G401.6 (cell line): ENCODE measurements around the gene APMAP.
"Not testable (repeated sequence)": the region's sequence is repeated elsewhere in the genome, so short reads cannot be mapped to it uniquely, and the experiment has no call there.

ENCODE experiments used
- FAIRE-seq: peaks from 2 replicates; lab custom pipeline; 2012; peaks lifted over from hg19 to GRCh38; lab: Jason Lieb, UNC

APMAP gene

DNA sequence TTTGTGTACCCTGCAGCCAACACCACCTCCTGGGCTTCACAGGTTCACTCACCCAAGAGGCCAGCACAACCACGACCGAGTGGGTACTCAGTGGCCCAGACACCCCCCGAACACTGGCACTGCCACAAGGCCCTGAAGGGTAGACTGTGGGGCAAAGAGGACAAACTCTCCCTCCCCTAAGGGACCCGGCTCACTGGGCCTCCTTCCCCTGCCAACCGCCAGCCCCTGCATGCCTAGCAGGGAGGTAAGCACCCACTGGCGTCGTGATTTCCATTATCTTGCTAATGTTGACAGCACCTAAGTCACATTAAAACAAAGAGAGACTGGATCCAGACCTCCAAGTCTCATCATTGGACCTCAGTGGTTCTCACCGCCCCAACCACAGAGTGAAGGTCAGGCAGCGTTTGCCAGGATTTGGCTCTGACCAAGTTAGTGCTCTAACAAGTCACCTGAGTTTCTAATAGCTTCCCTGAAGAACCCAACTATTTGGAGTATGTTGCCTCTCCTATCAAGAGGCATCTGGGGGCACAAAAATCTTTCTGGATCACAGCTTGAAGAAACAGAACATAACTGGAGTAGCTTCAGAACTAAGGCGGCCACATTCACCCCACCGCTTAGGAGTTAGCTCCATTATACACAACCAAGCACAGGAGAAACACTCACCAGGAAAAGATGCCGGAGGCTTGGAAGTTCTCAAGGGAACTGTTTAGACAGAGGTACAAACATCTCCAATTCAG is 14.0 kb upstream of the APMAP start:
- no peak for FAIRE-seq

DNA sequence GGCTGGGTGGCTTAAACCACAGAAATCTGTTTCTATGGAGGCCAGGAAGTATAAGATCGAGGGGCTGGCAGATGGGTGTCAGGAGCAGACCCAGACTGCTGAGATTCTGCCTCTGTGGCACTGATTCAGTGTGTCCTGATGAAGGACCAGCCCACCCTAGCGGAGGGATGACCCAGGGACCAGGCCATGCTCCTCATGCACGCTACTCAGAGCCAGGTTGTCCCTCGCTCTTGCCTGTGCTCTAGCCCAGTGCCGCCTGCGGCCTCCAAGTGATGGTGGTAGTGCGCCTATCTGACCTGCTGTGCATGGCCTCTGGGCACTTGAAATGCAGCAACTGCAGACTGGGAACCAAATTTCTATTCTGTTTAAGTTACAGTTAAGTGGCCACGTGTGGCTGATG is 13.1 kb upstream of the APMAP start:
- FAIRE-seq: no peak

- no peak for FAIRE-seq
These were observed 12.7 kb upstream of the APMAP start for GRCh38 chr20:25005220-25005619.

DNA sequence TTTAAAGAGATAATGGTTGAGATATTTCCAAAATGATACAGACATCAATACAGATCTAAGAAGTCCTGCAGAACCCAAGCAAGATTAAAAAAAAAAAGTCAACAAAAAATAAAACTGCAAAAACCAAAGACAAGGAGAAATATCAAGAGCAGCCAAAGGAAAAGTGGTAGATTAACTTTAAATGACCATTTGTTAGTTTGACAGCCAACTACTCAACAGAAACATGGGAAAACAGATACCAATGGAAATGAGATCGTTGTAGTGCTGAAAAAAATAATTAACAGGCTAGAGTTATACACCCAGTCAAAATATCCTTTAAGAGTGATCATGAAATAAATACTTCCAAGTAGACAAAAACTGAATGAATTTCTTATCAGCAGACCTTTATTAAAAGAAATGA is 10.5 kb upstream of the APMAP start:
- no peak for FAIRE-seq

GRCh38 chr20:25001323-25001722 is 8.8 kb upstream of the APMAP start:
- FAIRE-seq: not testable (repeated sequence)

DNA sequence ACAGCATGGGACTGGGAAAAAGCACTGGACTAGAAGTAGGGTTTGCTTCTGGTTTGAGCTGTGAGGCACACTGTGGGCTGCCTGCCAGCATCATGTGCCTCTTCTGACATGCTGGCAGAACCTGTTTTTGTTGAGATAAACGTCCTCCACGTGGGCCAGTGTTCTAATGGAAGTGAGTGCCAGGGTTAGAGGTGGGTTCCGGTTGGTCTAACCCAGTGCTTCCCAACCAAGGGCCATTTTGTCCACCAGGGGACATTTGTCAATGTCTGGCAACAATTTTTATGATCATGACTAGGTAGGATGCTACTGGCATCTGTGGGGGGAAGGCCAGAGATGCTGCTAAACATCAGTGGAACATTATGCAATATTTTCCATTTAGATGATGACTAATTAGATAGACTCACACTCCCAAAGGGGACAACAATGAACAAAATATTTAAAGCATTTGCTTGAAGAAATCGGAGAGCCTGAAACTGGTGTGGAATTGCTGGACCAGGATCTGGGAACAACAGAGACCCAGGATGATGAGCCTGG is 7.8 kb upstream of the APMAP start:
- no peak for FAIRE-seq

GRCh38 chr20:24999568-24999967 is 7.0 kb upstream of the APMAP start:
- no peak for FAIRE-seq

DNA sequence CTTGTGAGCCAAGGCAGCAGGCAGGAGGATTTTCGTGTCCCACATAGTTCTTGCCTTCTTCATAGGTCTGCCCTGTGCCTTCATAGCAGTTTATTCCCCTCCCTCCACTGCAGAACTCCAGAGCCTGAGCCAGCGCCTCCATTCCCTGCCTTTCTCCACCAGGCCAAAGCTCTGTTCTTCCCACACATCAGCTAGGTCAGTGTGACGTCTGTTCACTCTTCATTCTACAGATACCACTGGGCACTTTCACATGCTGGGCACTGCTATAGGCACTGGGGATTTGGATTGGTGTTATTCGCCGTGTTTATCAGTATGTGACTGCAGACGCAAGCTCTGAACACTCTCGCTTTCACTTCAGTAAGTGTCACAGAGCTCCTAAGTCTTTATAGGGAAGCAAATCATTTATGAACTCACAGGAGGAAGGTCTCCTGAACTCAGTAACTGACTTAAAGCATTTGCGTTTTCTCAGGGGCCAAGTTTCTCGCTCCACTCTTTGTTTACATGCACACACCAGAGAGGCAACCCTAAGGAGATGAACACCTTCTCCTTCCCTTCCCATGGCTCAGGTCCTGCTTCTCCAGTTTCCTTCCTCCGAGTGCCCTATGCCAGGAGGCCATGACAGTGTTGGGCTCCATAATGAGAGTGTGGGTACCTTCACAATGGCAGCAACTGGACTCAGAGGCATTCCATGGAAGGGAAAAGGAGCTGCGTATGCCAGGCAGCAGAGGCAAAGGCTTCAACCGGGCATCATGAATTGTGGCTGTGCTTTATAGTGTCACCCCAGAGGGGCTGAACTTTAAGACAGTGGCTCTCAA is 6.3 kb upstream of the APMAP start:
- no peak for FAIRE-seq

GRCh38 chr20:24998121-24998520 is 5.6 kb upstream of the APMAP start:
- FAIRE-seq: no peak

- FAIRE-seq: no peak
These were observed 4.2 kb upstream of the APMAP start for GRCh38 chr20:24996449-24997377.

DNA sequence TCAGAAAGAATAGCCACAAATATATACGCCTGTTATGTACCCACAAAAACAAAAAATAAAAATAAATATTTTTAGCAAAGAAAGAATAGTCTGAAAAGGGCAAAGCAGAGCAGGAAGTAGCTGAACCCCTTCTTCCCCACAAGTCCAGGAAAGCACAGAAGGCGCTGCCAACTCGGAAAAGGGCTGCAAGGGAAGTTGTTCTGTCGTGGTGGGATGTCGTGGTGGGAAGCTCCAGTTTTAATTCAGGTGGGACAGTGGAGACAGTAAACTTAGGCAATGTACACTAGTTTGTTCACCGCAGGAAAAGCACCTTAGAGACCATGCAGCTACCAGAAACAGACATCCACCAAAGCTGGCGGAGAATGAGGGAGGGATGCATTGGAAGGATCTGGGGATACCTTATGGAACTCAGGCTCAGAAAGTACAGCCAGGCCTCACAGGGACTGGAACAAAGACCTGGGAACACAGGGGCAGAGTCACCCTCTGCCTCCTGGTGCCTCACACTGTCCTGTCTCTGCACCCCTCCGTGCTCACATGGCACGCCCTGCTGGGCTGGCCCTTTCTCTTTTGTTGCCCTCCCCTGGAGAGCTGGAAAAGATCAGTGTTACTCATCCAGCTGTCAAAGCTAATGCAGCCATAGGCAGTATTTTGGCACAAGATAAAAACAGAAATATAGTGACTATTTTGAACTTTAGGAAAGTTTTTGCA is 3.3 kb upstream of the APMAP start:
- FAIRE-seq: no peak

GRCh38 chr20:24994470-24995368 is 2.2 kb upstream of the APMAP start:
- no peak for FAIRE-seq

GRCh38 chr20:24994186-24994465 is 1.6 kb upstream of the APMAP start:
- FAIRE-seq: no peak

DNA sequence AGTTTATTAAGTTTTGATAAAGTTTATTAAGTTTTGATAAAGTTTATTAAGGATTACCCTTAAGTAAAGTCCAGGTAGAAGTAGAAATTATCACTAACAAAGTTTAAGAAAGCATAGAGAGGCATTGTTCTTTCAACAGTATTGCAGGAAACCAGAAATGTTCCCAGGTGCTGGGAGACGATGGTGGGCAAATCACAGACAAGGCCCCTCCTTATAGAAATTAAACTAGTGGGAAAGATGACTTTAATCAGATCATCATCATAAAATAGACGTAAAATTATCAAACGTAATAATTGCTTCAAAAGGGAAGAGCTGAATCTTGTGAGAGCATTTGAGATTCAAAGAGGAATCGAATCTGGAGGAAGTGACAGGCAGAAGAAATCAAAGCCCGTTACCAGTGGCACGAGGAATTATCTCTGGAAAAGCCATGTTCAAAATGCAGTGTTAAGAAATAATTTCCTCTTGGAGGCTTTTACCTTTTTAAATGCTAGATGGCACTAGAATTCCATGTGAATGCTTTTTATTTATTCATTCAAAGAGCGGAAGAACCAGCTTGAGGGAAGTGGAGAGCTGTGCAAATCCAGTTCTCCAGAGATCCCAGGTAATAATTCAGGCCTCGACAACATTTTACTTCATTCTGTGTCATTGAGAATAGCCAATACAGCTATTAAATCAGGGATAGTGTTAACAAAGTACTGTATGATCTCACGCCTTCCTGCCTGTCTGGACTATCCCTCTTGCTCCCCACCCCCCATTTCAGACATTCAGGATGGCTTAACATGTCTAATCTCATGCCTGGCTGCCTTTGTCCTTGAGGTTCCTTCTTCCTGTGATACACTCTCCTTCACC is 1.0 kb upstream of the APMAP start:
- FAIRE-seq: no peak

- no peak for FAIRE-seq
These were observed 559 bp downstream of the APMAP start for GRCh38 chr20:24991897-24992486.

GRCh38 chr20:24990810-24991252 is 1.7 kb downstream of the APMAP start:
- no peak for FAIRE-seq

DNA sequence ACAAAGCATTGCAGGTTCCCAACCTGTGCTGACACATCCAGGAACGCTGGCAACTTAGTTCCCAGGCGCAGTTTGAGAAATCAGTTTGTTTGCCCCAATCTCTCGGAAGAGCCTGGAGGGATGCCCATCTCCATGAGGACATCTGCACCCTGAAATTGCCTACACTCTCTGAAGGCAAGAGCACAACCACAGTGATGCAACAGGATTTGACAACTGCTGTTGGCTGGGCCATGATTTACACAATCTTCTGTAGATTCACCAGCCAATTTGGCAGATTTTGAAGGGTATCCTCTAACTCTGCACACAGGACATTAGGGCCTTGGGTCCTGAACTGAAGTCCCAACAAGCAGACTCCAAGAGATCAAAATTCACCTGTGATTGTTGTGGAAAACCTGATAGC is 3.4 kb downstream of the APMAP start:
- FAIRE-seq: no peak

- no peak for FAIRE-seq
These were observed 4.4 kb downstream of the APMAP start for GRCh38 chr20:24987873-24988835.
